H1 (cell line): ENCODE data around the gene MBNL1. TPM values are rescaled to one million over a fixed set of nuclear protein-coding genes. Genes with fewer than 3 reads are reported as not detected.

Experiments used
- CTCF ChIA-PET: fragments of 300-600 bp; sonication (Branson Sonifier 250); formaldehyde crosslinking; loops from one replicate; lab custom pipeline; 2021; ENCODE audit not compliant: partially characterized antibody; lab: Charles Lee
- POLR2A ChIA-PET: fragments of 300-600 bp; sonication (Branson Sonifier 250); formaldehyde crosslinking; loops from one replicate; lab custom pipeline; 2021; ENCODE audit warnings: inconsistent platforms; ENCODE audit not compliant: partially characterized antibody; lab: Charles Lee
- DNase-seq, 2 experiments: peaks; one replicate each; pipeline versions ENCODE4 v3.0.0 to v3.0.0-alpha.2; 2010 to 2022; ENCODE audit warnings: low spot score in 2 of 2, low read depth in 1 of 2, mixed read lengths in 1 of 2
- FAIRE-seq: peaks from 2 replicates; lab custom pipeline; 2011; peaks lifted over from hg19 to GRCh38; lab: Jason Lieb, UNC
- H2AFZ ChIP-seq: 2 replicates; pipeline ENCODE4 v1.8.1; 2012; ENCODE audit warnings: low read length, inconsistent platforms
- H2AK5ac ChIP-seq: 2 replicates; pipeline ENCODE4 v1.6.1; 2013; ENCODE audit warnings: low read depth, low read length
- H2BK120ac ChIP-seq: replicated peaks from 2 replicates; pipeline ENCODE3; 2013; ENCODE audit warnings: low read depth, low read length, inconsistent platforms
- H2BK12ac ChIP-seq: 2 replicates; pipeline ENCODE4 v1.6.1; 2013; ENCODE audit warnings: low read depth, low read length
- H2BK15ac ChIP-seq: 2 replicates; pipeline ENCODE4 v1.6.1; 2013; ENCODE audit warnings: low read length
- H2BK20ac ChIP-seq: 2 replicates; pipeline ENCODE4 v1.6.1; 2013; ENCODE audit warnings: low read length
- H2BK5ac ChIP-seq: 2 replicates; pipeline ENCODE4 v1.6.1; 2013; ENCODE audit warnings: low read depth, low read length
- H3K14ac ChIP-seq: 2 replicates; pipeline ENCODE4 v1.6.1; 2013; ENCODE audit warnings: inconsistent platforms; ENCODE audit not compliant: insufficient read length
- H3K18ac ChIP-seq: 2 replicates; pipeline ENCODE4 v1.6.1; 2013; ENCODE audit warnings: low read length; ENCODE audit errors: extremely low read depth
- H3K23ac ChIP-seq: 2 replicates; pipeline ENCODE4 v1.6.1; 2013; ENCODE audit warnings: inconsistent platforms; ENCODE audit not compliant: insufficient read length
- H3K23me2 ChIP-seq: 2 replicates; pipeline ENCODE4 v1.6.1; 2013; ENCODE audit warnings: low read depth, low read length
- H3K27ac ChIP-seq: 2 replicates; pipeline ENCODE4 v1.6.1; 2011; ENCODE audit warnings: low read depth, low read length, inconsistent platforms
- H3K27me3 ChIP-seq, 4 experiments: replicated peaks in 1 of 4; 1 replicate in 1 of 4; 2 replicates in 3 of 4; pipeline versions ENCODE4 v1.6.1 to v1.8.1; 2011 to 2013; ENCODE audit warnings: low read length in 3 of 4, mild to moderate bottlenecking in 3 of 4, inconsistent platforms in 2 of 4, mixed read lengths in 2 of 4, moderate library complexity in 1 of 4; ENCODE audit not compliant: control insufficient read depth in 3 of 4, insufficient read depth in 3 of 4; ENCODE audit errors: extremely low read depth in 1 of 4
- H3K36me3 ChIP-seq, 4 experiments: 2 replicates each; pipeline versions ENCODE4 v1.6.1 to v1.8.1; 2011 to 2013; ENCODE audit warnings: mild to moderate bottlenecking in 4 of 4, low read length in 3 of 4, moderate library complexity in 2 of 4, control low read depth in 1 of 4, inconsistent platforms in 1 of 4; ENCODE audit not compliant: insufficient read depth in 4 of 4, control insufficient read depth in 2 of 4
- H3K4ac ChIP-seq: replicated peaks from 2 replicates; pipeline ENCODE3; 2013; ENCODE audit warnings: low read length, low read depth, mixed read lengths, inconsistent platforms; ENCODE audit not compliant: insufficient read length
- H3K4me1 ChIP-seq, 4 experiments: replicated peaks in 1 of 4; 1 replicate in 1 of 4; 2 replicates in 3 of 4; pipeline versions ENCODE4 v1.6.1 to v1.8.1; 2011 to 2013; ENCODE audit warnings: low read length in 3 of 4, inconsistent platforms in 2 of 4, mixed read lengths in 1 of 4; ENCODE audit not compliant: insufficient read depth in 4 of 4, control insufficient read depth in 3 of 4
- H3K4me2 ChIP-seq, 2 experiments: 2 replicates each; pipeline versions ENCODE4 v1.6.1 to v1.8.1; 2011 to 2013; ENCODE audit warnings: low read depth in 2 of 2, low read length in 2 of 2, control low read depth in 1 of 2, inconsistent platforms in 1 of 2, mild to moderate bottlenecking in 1 of 2; ENCODE audit not compliant: insufficient read depth in 1 of 2
- H3K4me3 ChIP-seq, 4 experiments: fragments of 200-600, 300-600 bp in 1 of 4; sonication (generic), shearing (Covaris generic), sonication (Bioruptor Twin) in 1 of 4; 2 replicates each; pipeline versions ENCODE4 v1.5.1 to v1.8.1; 2011 to 2016; ENCODE audit warnings: low read length in 4 of 4, low read depth in 3 of 4, control low read depth in 2 of 4, inconsistent platforms in 2 of 4, mild to moderate bottlenecking in 2 of 4, mixed read lengths in 1 of 4, moderate library complexity in 1 of 4; ENCODE audit not compliant: insufficient read depth in 2 of 4; ENCODE audit errors: extremely low read depth in 1 of 4
- H3K56ac ChIP-seq: replicated peaks from 2 replicates; pipeline ENCODE3; 2013; ENCODE audit warnings: low read depth, mild to moderate bottlenecking, mixed read lengths, low read length, inconsistent platforms; ENCODE audit not compliant: insufficient read length
- H3K79me1 ChIP-seq: 2 replicates; pipeline ENCODE4 v1.6.1; 2013; ENCODE audit warnings: low read depth, low read length, control low read depth
- H3K79me2 ChIP-seq, 2 experiments: 2 replicates each; pipeline versions ENCODE4 v1.6.1 to v1.8.1; 2012 to 2013; ENCODE audit warnings: low read length in 2 of 2, mild to moderate bottlenecking in 2 of 2, inconsistent platforms in 1 of 2; ENCODE audit not compliant: insufficient read depth in 2 of 2, control insufficient read depth in 1 of 2
- H3K9ac ChIP-seq, 4 experiments: replicated peaks in 1 of 4; 1 replicate in 1 of 4; 2 replicates in 3 of 4; pipeline versions ENCODE4 v1.6.1 to v1.8.1; 2011 to 2013; ENCODE audit warnings: low read depth in 3 of 4, low read length in 3 of 4, control low read depth in 2 of 4, mild to moderate bottlenecking in 2 of 4, moderate library complexity in 2 of 4, inconsistent platforms in 1 of 4; ENCODE audit errors: extremely low read depth in 1 of 4
- H3K9me3 ChIP-seq, 2 experiments: 2 replicates each; pipeline versions ENCODE4 v1.6.1 to v1.8.1; 2012 to 2013; ENCODE audit warnings: mild to moderate bottlenecking in 2 of 2, moderate library complexity in 2 of 2, control low read depth in 1 of 2, inconsistent platforms in 1 of 2, low read depth in 1 of 2, low read length in 1 of 2, mixed read lengths in 1 of 2; ENCODE audit not compliant: insufficient read depth in 2 of 2
- H4K20me1 ChIP-seq, 2 experiments: replicated peaks in 1 of 2; 2 replicates each; pipeline versions ENCODE3 to v1.8.1; 2011 to 2013; ENCODE audit warnings: inconsistent platforms in 2 of 2, low read length in 2 of 2, mild to moderate bottlenecking in 1 of 2; ENCODE audit not compliant: insufficient read depth in 2 of 2, control insufficient read depth in 1 of 2
- H4K5ac ChIP-seq: 2 replicates; pipeline ENCODE4 v1.6.1; 2013; ENCODE audit warnings: low read length, low read depth, mixed read lengths, inconsistent platforms; ENCODE audit not compliant: insufficient read length
- H4K8ac ChIP-seq: 2 replicates; pipeline ENCODE4 v1.8.0; 2013; ENCODE audit warnings: mild to moderate bottlenecking, moderate library complexity, low read length, inconsistent platforms; ENCODE audit not compliant: insufficient read depth; ENCODE audit errors: extremely low read depth
- H4K91ac ChIP-seq: replicated peaks from 2 replicates; pipeline ENCODE3; 2013; ENCODE audit warnings: low read length, mixed read lengths, inconsistent platforms; ENCODE audit not compliant: insufficient read length
- BACH1 ChIP-seq: IDR thresholded peaks from 2 replicates; pipeline ENCODE4 v1.6.1; 2012; ENCODE audit warnings: low read length, improper control_type of control experiment
- EGR1 ChIP-seq: IDR thresholded peaks from 2 replicates; pipeline ENCODE4 v1.6.1; 2011; ENCODE audit warnings: low read depth, low read length, borderline replicate concordance
- EP300 ChIP-seq, 2 experiments: IDR thresholded peaks; 1 replicate in 1 of 2; 2 replicates in 1 of 2; pipeline ENCODE4 v1.6.1; 2011 to 2012; ENCODE audit warnings: low read depth in 2 of 2, low read length in 2 of 2, mild to moderate bottlenecking in 2 of 2, borderline replicate concordance in 1 of 2, inconsistent platforms in 1 of 2, moderate library complexity in 1 of 2
- JUND ChIP-seq: IDR thresholded peaks from 2 replicates; pipeline ENCODE4 v1.6.1; 2011; ENCODE audit warnings: mild to moderate bottlenecking, improper control_type of control experiment, low read length
- KDM1A ChIP-seq: fragments of 200-600, 300-600 bp; sonication (generic); IDR thresholded peaks from 2 replicates; pipeline ENCODE4 v1.7.1; 2016; ENCODE audit warnings: mild to moderate bottlenecking, low read length, borderline replicate concordance
- RBBP5 ChIP-seq: IDR thresholded peaks from 2 replicates; pipeline ENCODE4 v1.7.1; 2012; ENCODE audit warnings: low read depth, mild to moderate bottlenecking, inconsistent platforms, low read length, moderate library complexity, borderline replicate concordance
- TAF7 ChIP-seq: optimal IDR thresholded peaks from 2 replicates; pipeline ENCODE3; 2011; ENCODE audit warnings: low read depth, mild to moderate bottlenecking, inconsistent platforms, low read length, moderate library complexity, borderline replicate concordance
- YY1 ChIP-seq: IDR thresholded peaks from 2 replicates; pipeline ENCODE4 v1.6.1; 2011; ENCODE audit warnings: low read depth, mild to moderate bottlenecking, low read length
- ZNF274 ChIP-seq: IDR thresholded peaks from 2 replicates; pipeline ENCODE4 v1.7.0; 2012; ENCODE audit warnings: low read length, borderline replicate concordance; ENCODE audit errors: extremely low read depth
- WGBS, 2 experiments: shearing (Covaris generic) in 1 of 2; methylation state at CpG; one replicate each; pipeline versions ENCODE4 v1.1.6 to v1.1.7; 2013 to 2015; ENCODE audit warnings: low lambda C conversion rate in 2 of 2, mixed read lengths in 2 of 2, inconsistent platforms in 1 of 2, low coverage in 1 of 2, missing lambda C conversion rate in 1 of 2; ENCODE audit not compliant: insufficient replicate concordance in 2 of 2, insufficient coverage in 1 of 2, insufficient read length in 1 of 2; ENCODE audit errors: extremely low coverage in 1 of 2, missing lambda C conversion rate in 1 of 2; 5-methylcytosine and 5-hydroxymethylcytosine counted together
- polyA plus RNA-seq, 7 experiments: library from polyadenylated mRNA; depleted of rRNA in 3 of 7; stranded (reverse) in 5 of 7; unstranded in 2 of 7; fragments of >200 nt in 5 of 7; fragments of 200-250 nt in 2 of 7; gene quantifications; 1 replicate in 5 of 7; 2 replicates in 1 of 7; 4 replicates in 1 of 7; pipeline versions ENCODE4 v1.2.1 to v1.2.3, GENCODE V29; 2011 to 2013; ENCODE audit warnings: missing spikeins in 2 of 7, mixed read lengths in 2 of 7
- total RNA-seq: library from RNA; stranded (reverse); fragmentation: NEBNext Ultra II Directional; extraction: Animal tissue kit (Norgen Biotek cat#: 25700); gene quantifications from 2 replicates; pipeline ENCODE4 v1.2.1, GENCODE V29; 2021
- TF ChIP-seq, protein P1 (sequence below): IDR thresholded peaks from 2 replicates; pipeline ENCODE4 v1.6.1; 2012; ENCODE audit warnings: inconsistent platforms
- TF ChIP-seq, protein P2 (sequence below): IDR thresholded peaks from 2 replicates; pipeline ENCODE4 v1.6.1; 2012; ENCODE audit warnings: low read length, inconsistent platforms

The MBNL1 gene
- total and polyA plus RNA-seq, 2 of the 8 experiments (the other 6 are each of a cell fraction or from before 2014, with no cell fraction given), result 5.0 to 16.4 TPM

DNA sequence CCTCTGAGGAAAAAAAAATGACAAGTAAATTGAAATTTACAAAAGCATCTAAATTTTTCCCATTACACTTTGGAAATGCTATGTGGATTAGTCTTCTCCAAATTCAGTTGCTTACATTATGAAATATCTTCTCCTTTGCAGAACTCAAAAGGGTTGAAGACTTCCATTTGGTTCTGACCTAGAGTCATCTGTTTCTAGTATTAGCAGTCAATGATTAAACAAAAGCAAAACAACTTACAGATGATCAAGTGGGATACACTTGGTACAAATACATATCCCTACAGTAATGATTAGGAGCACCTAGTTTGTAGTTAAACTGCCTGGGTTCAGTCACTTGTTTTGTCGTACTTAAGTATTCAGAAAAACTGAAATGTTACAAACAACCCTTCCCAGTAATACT lies 136.2 kb downstream of the MBNL1 start:
- Histone ChIP-seq H3K56ac (no peak overlapping the region), H2BK12ac (no peak overlapping the region), H4K5ac (no peak overlapping the region), H3K4me3 (no peak overlapping the region), H3K4ac (no peak overlapping the region), H3K23ac (no peak overlapping the region), H3K4me2 (no peak overlapping the region), H3K9me3 (no peaks in the 10 kb centered on the region), H2BK15ac (no peak overlapping the region), H2AFZ (no peak overlapping the region), H2AK5ac (no peak overlapping the region), H2BK5ac (no peak overlapping the region), H4K91ac (no peak overlapping the region), H3K27me3 (no peaks in the 10 kb centered on the region), H2BK120ac (no peak overlapping the region), H2BK20ac (no peak overlapping the region), H3K36me3 (no peaks in the 10 kb centered on the region), H3K79me1 (no peaks in the 10 kb centered on the region), H4K8ac (no peak overlapping the region), H3K23me2 (no peaks in the 10 kb centered on the region), H3K27ac (no peak overlapping the region), H4K20me1 (peaks cover 0 to 1% of the 10 kb centered on the region in 2 experiments), H3K79me2 (peaks cover 0 to 43% of the 10 kb centered on the region in 2 experiments; a peak in 2 of 4 replicates), H3K18ac (no peak overlapping the region), H3K14ac (no peak overlapping the region), H3K4me1 (peaks cover 0 to 8% (median 3%) of the 10 kb centered on the region in 4 experiments; a peak in 3 of 7 replicates), H3K9ac (no peak overlapping the region)
- ChIA-PET POLR2A (no interaction called here), CTCF (no interaction called here)
- WGBS, 2 experiments, result 88% methylated on average over 1 of the region's 1 CpG; no CpG with 5 or more reads in 1 of the 2 experiments
- DNase-seq, result no peak
- no peak for FAIRE-seq
- no peak for TF ChIP-seq RBBP5
- no peak for TF ChIP-seq EGR1
- TF ChIP-seq KDM1A, result no peak
- TF ChIP-seq, protein P1, sequence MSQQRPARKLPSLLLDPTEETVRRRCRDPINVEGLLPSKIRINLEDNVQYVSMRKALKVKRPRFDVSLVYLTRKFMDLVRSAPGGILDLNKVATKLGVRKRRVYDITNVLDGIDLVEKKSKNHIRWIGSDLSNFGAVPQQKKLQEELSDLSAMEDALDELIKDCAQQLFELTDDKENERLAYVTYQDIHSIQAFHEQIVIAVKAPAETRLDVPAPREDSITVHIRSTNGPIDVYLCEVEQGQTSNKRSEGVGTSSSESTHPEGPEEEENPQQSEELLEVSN, result no peak
- no peak for TF ChIP-seq YY1
- no peak for TF ChIP-seq TAF7
- no peak for TF ChIP-seq JUND
- TF ChIP-seq, protein P2, sequence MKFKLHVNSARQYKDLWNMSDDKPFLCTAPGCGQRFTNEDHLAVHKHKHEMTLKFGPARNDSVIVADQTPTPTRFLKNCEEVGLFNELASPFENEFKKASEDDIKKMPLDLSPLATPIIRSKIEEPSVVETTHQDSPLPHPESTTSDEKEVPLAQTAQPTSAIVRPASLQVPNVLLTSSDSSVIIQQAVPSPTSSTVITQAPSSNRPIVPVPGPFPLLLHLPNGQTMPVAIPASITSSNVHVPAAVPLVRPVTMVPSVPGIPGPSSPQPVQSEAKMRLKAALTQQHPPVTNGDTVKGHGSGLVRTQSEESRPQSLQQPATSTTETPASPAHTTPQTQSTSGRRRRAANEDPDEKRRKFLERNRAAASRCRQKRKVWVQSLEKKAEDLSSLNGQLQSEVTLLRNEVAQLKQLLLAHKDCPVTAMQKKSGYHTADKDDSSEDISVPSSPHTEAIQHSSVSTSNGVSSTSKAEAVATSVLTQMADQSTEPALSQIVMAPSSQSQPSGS, result no peak
- TF ChIP-seq BACH1, result no peak
- TF ChIP-seq ZNF274, result no peak
- no peak for TF ChIP-seq EP300 (IDR thresholded peaks at IDR 0.05; ENCODE audit: borderline replicate concordance in 1 of 2, low read depth in 2 of 2, low read length in 2 of 2)
